ENCODE data around the gene TOM1. TPM values are rescaled to one million over a fixed set of nuclear protein-coding genes. Genes with fewer than 3 reads are reported as not detected.

The TOM1 gene
- polyA plus RNA-seq, 1 of the 3 experiments (the other 2 are of a cell fraction): 26.9 TPM

DNA sequence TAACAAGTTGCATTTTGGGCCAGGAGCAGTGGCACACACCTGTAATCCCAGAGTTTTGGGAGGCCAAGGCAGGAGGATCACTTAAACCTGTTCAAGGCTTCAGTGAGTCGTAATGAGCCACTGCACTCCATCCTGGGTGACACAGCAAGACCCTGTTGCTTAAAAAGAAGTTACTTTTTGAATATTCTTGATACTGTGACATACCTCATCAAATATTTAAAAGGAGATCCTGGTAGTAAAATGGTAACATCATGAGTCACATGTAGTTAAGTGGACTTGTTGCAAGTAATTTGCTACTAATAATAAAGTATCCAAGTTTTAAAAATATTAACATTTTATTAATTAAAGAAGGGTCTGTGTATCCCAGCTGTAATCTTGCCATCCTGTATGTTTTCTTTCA lies 24.1 kb upstream of the TOM1 start:
- Histone ChIP-seq H3K79me2 (ENCODE audit: insufficient read depth) (peaks cover 79% of the 10 kb centered on the region), H4K20me1 (ENCODE audit: insufficient read depth) (peaks cover 7% of the 10 kb centered on the region; the same call in 1 of the 2 replicates), H3K36me3 (replicated peaks in 1 of 2; ENCODE audit: control insufficient read depth in 1 of 2, insufficient read depth in 2 of 2, low read length in 1 of 2) (peaks cover 31 to 43% of the 10 kb centered on the region in 2 experiments), H3K27me3 (ENCODE audit: insufficient read depth) (no peaks in the 10 kb centered on the region), H3K9ac (no peak overlapping the region), H2AFZ (ENCODE audit: low read depth) (no peak overlapping the region), H3K4me1 (ENCODE audit: control insufficient read depth in 1 of 2, insufficient read depth in 2 of 2, low read depth in 1 of 2, low read length in 1 of 2) (peaks cover 0 to 5% of the 10 kb centered on the region in 2 experiments; a peak in 1 of 4 replicates), H3F3A (replicated peaks; ENCODE audit: insufficient read depth) (peaks cover 16% of the 10 kb centered on the region), H3K4me3 (ENCODE audit: low read depth in 2 of 2, low read length in 1 of 2) (no peak overlapping the region), H3K27ac (ENCODE audit: low read depth in 2 of 2, low read length in 1 of 2) (peak overlapping the region in 1 of 2 experiments; percentile 12; a peak in 1 of 4 replicates), H3K9me3 (no peaks in the 10 kb centered on the region), H3K9me2 (no peaks in the 10 kb centered on the region), H3K4me2 (0 out of 2 replicates have a peak overlapping the region, but pooled peaks have one; percentile 6)
- WGBS (ENCODE audit: low lambda C conversion rate): 100% methylated on average over 1 of the region's 1 CpG
- ChIA-PET CTCF (no interaction called here), POLR2A (no interaction called here)
- no peak for TF ChIP-seq FOXM1 (IDR thresholded peaks at IDR 0.05; ENCODE audit: low read depth)
- no peak for TF ChIP-seq TAF1 (IDR thresholded peaks at IDR 0.05; ENCODE audit: borderline replicate concordance, low read depth, low read length)
- TF ChIP-seq, protein P1, sequence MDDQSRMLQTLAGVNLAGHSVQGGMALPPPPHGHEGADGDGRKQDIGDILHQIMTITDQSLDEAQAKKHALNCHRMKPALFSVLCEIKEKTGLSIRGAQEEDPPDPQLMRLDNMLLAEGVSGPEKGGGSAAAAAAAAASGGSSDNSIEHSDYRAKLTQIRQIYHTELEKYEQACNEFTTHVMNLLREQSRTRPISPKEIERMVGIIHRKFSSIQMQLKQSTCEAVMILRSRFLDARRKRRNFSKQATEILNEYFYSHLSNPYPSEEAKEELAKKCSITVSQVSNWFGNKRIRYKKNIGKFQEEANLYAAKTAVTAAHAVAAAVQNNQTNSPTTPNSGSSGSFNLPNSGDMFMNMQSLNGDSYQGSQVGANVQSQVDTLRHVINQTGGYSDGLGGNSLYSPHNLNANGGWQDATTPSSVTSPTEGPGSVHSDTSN (IDR thresholded peaks at IDR 0.05): no peak
- no peak for TF ChIP-seq MXI1 (IDR thresholded peaks at IDR 0.05; ENCODE audit: low read depth, low read length)
- no peak for TF ChIP-seq IRF3 (IDR thresholded peaks at IDR 0.05; ENCODE audit: low read depth, low read length)
- no peak for DNase-seq

GRCh38 chr22:35276019-35276418 lies 23.7 kb upstream of the TOM1 start:
- WGBS (ENCODE audit: low lambda C conversion rate): 86% methylated on average over 4 of the region's 4 CpGs
- H3K9me3 ChIP-seq: no peaks in the 10 kb centered on the region
- no peak overlapping the region for H2AFZ ChIP-seq (ENCODE audit: low read depth)
- CTCF ChIA-PET: no interaction called here
- H3K9me2 ChIP-seq: no peaks in the 10 kb centered on the region
- TF ChIP-seq GATA2 (CRISPR knock-in tag; IDR thresholded peaks at IDR 0.05) (no peak), IRF3 (IDR thresholded peaks at IDR 0.05; ENCODE audit: low read depth, low read length) (no peak), YY1 (IDR thresholded peaks at IDR 0.05; ENCODE audit: low read depth) (no peak), MEF2A (IDR thresholded peaks at IDR 0.05; ENCODE audit: borderline replicate concordance, low read depth) (no peak), SMC3 (IDR thresholded peaks at IDR 0.05; ENCODE audit: low read depth, low read length) (no peak), MXI1 (IDR thresholded peaks at IDR 0.05; ENCODE audit: low read depth, low read length) (no peak), USF2 (IDR thresholded peaks at IDR 0.05; ENCODE audit: borderline replicate concordance, low read depth, low read length) (no peak), USF1 (IDR thresholded peaks at IDR 0.05; ENCODE audit: borderline replicate concordance, low read depth) (no peak), NFIC (IDR thresholded peaks at IDR 0.05; ENCODE audit: borderline replicate concordance) (no peak), EP300 (IDR thresholded peaks at IDR 0.05; ENCODE audit: borderline replicate concordance in 1 of 2, low read depth in 1 of 2, low read length in 1 of 2) (no peak)
- TF ChIP-seq, protein P2, sequence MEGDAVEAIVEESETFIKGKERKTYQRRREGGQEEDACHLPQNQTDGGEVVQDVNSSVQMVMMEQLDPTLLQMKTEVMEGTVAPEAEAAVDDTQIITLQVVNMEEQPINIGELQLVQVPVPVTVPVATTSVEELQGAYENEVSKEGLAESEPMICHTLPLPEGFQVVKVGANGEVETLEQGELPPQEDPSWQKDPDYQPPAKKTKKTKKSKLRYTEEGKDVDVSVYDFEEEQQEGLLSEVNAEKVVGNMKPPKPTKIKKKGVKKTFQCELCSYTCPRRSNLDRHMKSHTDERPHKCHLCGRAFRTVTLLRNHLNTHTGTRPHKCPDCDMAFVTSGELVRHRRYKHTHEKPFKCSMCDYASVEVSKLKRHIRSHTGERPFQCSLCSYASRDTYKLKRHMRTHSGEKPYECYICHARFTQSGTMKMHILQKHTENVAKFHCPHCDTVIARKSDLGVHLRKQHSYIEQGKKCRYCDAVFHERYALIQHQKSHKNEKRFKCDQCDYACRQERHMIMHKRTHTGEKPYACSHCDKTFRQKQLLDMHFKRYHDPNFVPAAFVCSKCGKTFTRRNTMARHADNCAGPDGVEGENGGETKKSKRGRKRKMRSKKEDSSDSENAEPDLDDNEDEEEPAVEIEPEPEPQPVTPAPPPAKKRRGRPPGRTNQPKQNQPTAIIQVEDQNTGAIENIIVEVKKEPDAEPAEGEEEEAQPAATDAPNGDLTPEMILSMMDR (IDR thresholded peaks at IDR 0.05): no peak
- H3K36me3 ChIP-seq (replicated peaks in 1 of 2; ENCODE audit: control insufficient read depth in 1 of 2, insufficient read depth in 2 of 2, low read length in 1 of 2): peaks cover 28 to 44% of the 10 kb centered on the region in 2 experiments
- H3K9ac ChIP-seq: no peak overlapping the region
- no peak for DNase-seq
- H3F3A ChIP-seq (replicated peaks; ENCODE audit: insufficient read depth): peaks cover 16% of the 10 kb centered on the region
- H3K4me1 ChIP-seq (ENCODE audit: control insufficient read depth in 1 of 2, insufficient read depth in 2 of 2, low read depth in 1 of 2, low read length in 1 of 2): peaks cover 0 to 5% of the 10 kb centered on the region in 2 experiments; a peak in 1 of 4 replicates
- POLR2A ChIA-PET: no interaction called here
- H3K4me3 ChIP-seq (ENCODE audit: low read depth in 2 of 2, low read length in 1 of 2): no peak overlapping the region
- H3K27me3 ChIP-seq (ENCODE audit: insufficient read depth): no peaks in the 10 kb centered on the region
- H3K4me2 ChIP-seq: no peak overlapping the region
- peaks cover 7% of the 10 kb centered on the region; the same call in 1 of the 2 replicates for H4K20me1 ChIP-seq (ENCODE audit: insufficient read depth)
- H3K27ac ChIP-seq (ENCODE audit: low read depth in 2 of 2, low read length in 1 of 2): peak overlapping the region in 1 of 2 experiments; percentile 12; a peak in 1 of 4 replicates
- peaks cover 79% of the 10 kb centered on the region for H3K79me2 ChIP-seq (ENCODE audit: insufficient read depth)

Data from SK-N-SH (cell line).